ENCODE measurements around the gene STUM.

DNA sequence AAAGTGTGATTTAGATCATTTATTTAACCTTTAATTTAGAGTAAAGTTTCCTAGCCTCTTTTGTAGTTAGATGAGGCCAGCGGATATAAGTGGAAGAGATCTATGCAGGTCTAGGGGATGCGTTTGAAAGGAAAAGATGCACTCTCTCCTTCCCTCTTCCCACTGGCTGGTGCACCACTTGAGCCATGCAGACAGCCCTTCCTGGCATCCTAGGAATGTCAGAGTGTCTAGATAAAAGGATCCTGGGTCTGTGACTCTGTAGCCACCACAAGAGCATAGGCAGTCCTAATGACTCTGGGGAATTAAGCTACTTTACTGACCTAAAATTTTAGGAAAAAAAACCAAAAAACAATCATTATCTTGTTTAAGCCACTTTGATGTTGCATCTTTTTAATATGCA, 16.0 kb upstream of the STUM start:
- TF ChIP-seq, protein P1, sequence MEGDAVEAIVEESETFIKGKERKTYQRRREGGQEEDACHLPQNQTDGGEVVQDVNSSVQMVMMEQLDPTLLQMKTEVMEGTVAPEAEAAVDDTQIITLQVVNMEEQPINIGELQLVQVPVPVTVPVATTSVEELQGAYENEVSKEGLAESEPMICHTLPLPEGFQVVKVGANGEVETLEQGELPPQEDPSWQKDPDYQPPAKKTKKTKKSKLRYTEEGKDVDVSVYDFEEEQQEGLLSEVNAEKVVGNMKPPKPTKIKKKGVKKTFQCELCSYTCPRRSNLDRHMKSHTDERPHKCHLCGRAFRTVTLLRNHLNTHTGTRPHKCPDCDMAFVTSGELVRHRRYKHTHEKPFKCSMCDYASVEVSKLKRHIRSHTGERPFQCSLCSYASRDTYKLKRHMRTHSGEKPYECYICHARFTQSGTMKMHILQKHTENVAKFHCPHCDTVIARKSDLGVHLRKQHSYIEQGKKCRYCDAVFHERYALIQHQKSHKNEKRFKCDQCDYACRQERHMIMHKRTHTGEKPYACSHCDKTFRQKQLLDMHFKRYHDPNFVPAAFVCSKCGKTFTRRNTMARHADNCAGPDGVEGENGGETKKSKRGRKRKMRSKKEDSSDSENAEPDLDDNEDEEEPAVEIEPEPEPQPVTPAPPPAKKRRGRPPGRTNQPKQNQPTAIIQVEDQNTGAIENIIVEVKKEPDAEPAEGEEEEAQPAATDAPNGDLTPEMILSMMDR (IDR thresholded peaks at IDR 0.05): no peak
- TF ChIP-seq EP300 (IDR thresholded peaks at IDR 0.05) (no peak), POLR2A (IDR thresholded peaks at IDR 0.05) (no peak)
